A549 (cell line): ENCODE results near the gene TSPAN18. TPM values are rescaled to one million over a fixed set of nuclear protein-coding genes. Genes with fewer than 3 reads are reported as not detected.

Source experiments
- ATAC-seq, 2 experiments: fragments of 200-7000 bp in 1 of 2; fragments of >200 bp in 1 of 2; cut with Nextera tagmentation in 1 of 2; cut with Tn5 transposase in 1 of 2; 3 replicates each; pipeline versions ENCODE4 v1.8.0 to v1.9.1; 2018 to 2020; ENCODE audit warnings: mild to moderate bottlenecking in 1 of 2, moderate library complexity in 1 of 2
- CTCF ChIA-PET: fragments of 300-600 bp; sonication (Branson Sonifier 250); formaldehyde crosslinking; extraction: SDS; loops from one replicate; lab custom pipeline; 2021; ENCODE audit warnings: antibody characterized with exemption, inconsistent platforms; lab: Yijun Ruan, JAX
- POLR2A ChIA-PET: fragments of 350-600 bp; formaldehyde crosslinking; extraction: SDS; loops from one replicate; lab custom pipeline; 2021; ENCODE audit warnings: antibody characterized with exemption, inconsistent platforms; lab: Yijun Ruan, JAX
- DNase-seq, 2 experiments: peaks; one replicate each; pipeline versions ENCODE4 v3.0.0 to v3.0.0-alpha.2; 2011 to 2016; ENCODE audit warnings: low read depth in 1 of 2, low spot score in 1 of 2
- FAIRE-seq: peaks from 2 replicates; lab custom pipeline; 2011; peaks lifted over from hg19 to GRCh38; lab: Jason Lieb, UNC
- H3K27ac ChIP-seq, 2 experiments: fragments of >200 bp; sonication (Bioruptor Twin); formaldehyde crosslinking; 3 replicates each; pipeline ENCODE4 v1.5.1; 2016 to 2017
- H3K4me1 ChIP-seq: fragments of >200 bp; sonication (Bioruptor Twin); formaldehyde crosslinking; 3 replicates; pipeline ENCODE4 v1.6.1; 2016
- H3K4me2 ChIP-seq: fragments of >200 bp; sonication (Bioruptor Twin); formaldehyde crosslinking; 3 replicates; pipeline ENCODE4 v1.6.1; 2016
- H3K4me3 ChIP-seq: fragments of >200 bp; sonication (Bioruptor Twin); formaldehyde crosslinking; 3 replicates; pipeline ENCODE4 v1.5.1; 2016
- H3K9me3 ChIP-seq: fragments of >200 bp; sonication (Bioruptor Twin); formaldehyde crosslinking; 3 replicates; pipeline ENCODE4 v1.6.1; 2016
- CHD2 ChIP-seq: fragments of 150-350 bp; IDR thresholded peaks from 2 replicates; pipeline ENCODE4 v1.6.1; 2014; ENCODE audit warnings: low read length; ENCODE audit not compliant: partially characterized antibody
- EP300 ChIP-seq, 2 experiments: fragments of >200 bp; sonication (Bioruptor Twin); formaldehyde crosslinking; IDR thresholded peaks; 2 replicates in 1 of 2; 3 replicates in 1 of 2; pipeline ENCODE4 v1.6.1; 2016 to 2017
- ESRRA ChIP-seq: fragments of 150-350 bp; IDR thresholded peaks from 2 replicates; pipeline ENCODE4 v1.6.1; 2014; ENCODE audit warnings: mild to moderate bottlenecking, low read length, borderline replicate concordance
- FOSB ChIP-seq: fragments of 250-450 bp; sonication (Bioruptor Pico); IDR thresholded peaks from 2 replicates; pipeline ENCODE4 v1.5.0; 2020; ENCODE audit warnings: mild to moderate bottlenecking, moderate library complexity
- FOSL2 ChIP-seq, 2 experiments: fragments of 450-650 bp in 1 of 2; fragments of >200 bp in 1 of 2; sonication (Bioruptor Twin) in 1 of 2; formaldehyde crosslinking; IDR thresholded peaks; 2 replicates each; pipeline versions ENCODE4 v1.5.0 to v1.6.1; 2016 to 2020; ENCODE audit warnings: mild to moderate bottlenecking in 1 of 2, moderate library complexity in 1 of 2
- FOXS1 ChIP-seq: fragments of 250-450 bp; sonication (Bioruptor Pico); IDR thresholded peaks from 2 replicates; pipeline ENCODE4 v1.5.0; 2020; ENCODE audit warnings: mild to moderate bottlenecking, moderate library complexity
- HOXA7 ChIP-seq: fragments of 250-450 bp; sonication (Bioruptor Pico); IDR thresholded peaks from 2 replicates; pipeline ENCODE4 v1.5.0; 2020; ENCODE audit warnings: mild to moderate bottlenecking, moderate library complexity
- HOXB13 ChIP-seq: fragments of 250-450 bp; sonication (Bioruptor Pico); IDR thresholded peaks from 2 replicates; pipeline ENCODE4 v1.5.0; 2020; ENCODE audit warnings: low read depth, mild to moderate bottlenecking, moderate library complexity
- JUN ChIP-seq, 2 experiments: fragments of >200 bp; sonication (Bioruptor Twin); formaldehyde crosslinking; IDR thresholded peaks; 2 replicates in 1 of 2; 3 replicates in 1 of 2; pipeline ENCODE4 v1.6.1; 2016 to 2017
- JUNB ChIP-seq: fragments of >200 bp; sonication (Bioruptor Twin); formaldehyde crosslinking; IDR thresholded peaks from 2 replicates; pipeline ENCODE4 v1.6.1; 2016
- KDM5A ChIP-seq: fragments of 200-600 bp; sonication (generic); IDR thresholded peaks from 2 replicates; pipeline ENCODE4 v1.6.1; 2016; ENCODE audit warnings: antibody characterized with exemption, mild to moderate bottlenecking
- MAFK ChIP-seq: fragments of 450-650 bp; IDR thresholded peaks from 2 replicates; pipeline ENCODE4 v1.6.1; 2014; ENCODE audit not compliant: partially characterized antibody
- MAZ ChIP-seq: fragments of 150-350 bp; IDR thresholded peaks from 2 replicates; pipeline ENCODE4 v1.6.1; 2014; ENCODE audit warnings: antibody characterized with exemption, low read depth, low read length, borderline replicate concordance
- NPAS2 ChIP-seq: fragments of 250-450 bp; sonication (Bioruptor Pico); IDR thresholded peaks from 2 replicates; pipeline ENCODE4 v1.8.0; 2022; ENCODE audit warnings: mild to moderate bottlenecking, moderate library complexity, borderline replicate concordance
- POLR2AphosphoS2 ChIP-seq: conservative IDR thresholded peaks from 2 replicates; pipeline ENCODE4 v1.6.1; 2012; ENCODE audit warnings: low read length, improper control_type of control experiment, inconsistent platforms
- SREBF2 ChIP-seq: fragments of 450-650 bp; IDR thresholded peaks from 2 replicates; pipeline ENCODE4 v1.6.1; 2014; ENCODE audit warnings: mild to moderate bottlenecking, moderate library complexity
- TFCP2L1 ChIP-seq: fragments of 250-450 bp; sonication (Bioruptor Pico); IDR thresholded peaks from 2 replicates; pipeline ENCODE4 v1.5.0; 2021; ENCODE audit warnings: mild to moderate bottlenecking
- USF2 ChIP-seq: fragments of 450-650 bp; IDR thresholded peaks from 2 replicates; pipeline ENCODE4 v1.6.1; 2014; ENCODE audit warnings: antibody characterized with exemption
- WGBS: methylation state at CpG from one replicate; pipeline ENCODE4 v1.1.6; 2017; ENCODE audit errors: missing lambda C conversion rate; 5-methylcytosine and 5-hydroxymethylcytosine counted together
- polyA plus RNA-seq, 4 experiments: library from polyadenylated mRNA; depleted of rRNA in 3 of 4; stranded (reverse); fragments of >200 nt; fragmentation: RNase III in 1 of 4; extraction: RNeasy Plus Mini Kit Qiagen cat#74134 plus additional on column Dnase treatment in 1 of 4; gene quantifications; 2 replicates in 3 of 4; 3 replicates in 1 of 4; pipeline ENCODE4 v1.2.3, GENCODE V29; 2011 to 2017
- TF ChIP-seq, protein P1 (sequence below): fragments of >200 bp; sonication (Bioruptor Twin); formaldehyde crosslinking; IDR thresholded peaks from 3 replicates; pipeline ENCODE4 v1.6.1; 2016
- TF ChIP-seq, protein P2 (sequence below): fragments of >200 bp; sonication (Bioruptor Twin); formaldehyde crosslinking; IDR thresholded peaks from 3 replicates; pipeline ENCODE4 v1.5.1; 2016

TSPAN18 gene
- polyA plus RNA-seq, 2 of the 4 experiments (the other 2 are of a cell fraction) = 0.81 to 4.5 TPM

GRCh38 chr11:44878711-44879110 lies 151.9 kb downstream of the TSPAN18 start (continued):
- TF ChIP-seq FOXS1 (CRISPR knock-in tag) (no peak), NPAS2 (CRISPR knock-in tag) (no peak), MAZ (no peak), TFCP2L1 (CRISPR knock-in tag) (no peak), SREBF2 (no peak), KDM5A (no peak), FOSL2 (IDR thresholded peaks at IDR 0.05) (no peak), FOSL2 (CRISPR knock-in tag; IDR thresholded peaks at IDR 0.05) (no peak), HOXB13 (CRISPR knock-in tag) (no peak), JUN (IDR thresholded peaks at IDR 0.05) (no peak)
- TF ChIP-seq, protein P1, sequence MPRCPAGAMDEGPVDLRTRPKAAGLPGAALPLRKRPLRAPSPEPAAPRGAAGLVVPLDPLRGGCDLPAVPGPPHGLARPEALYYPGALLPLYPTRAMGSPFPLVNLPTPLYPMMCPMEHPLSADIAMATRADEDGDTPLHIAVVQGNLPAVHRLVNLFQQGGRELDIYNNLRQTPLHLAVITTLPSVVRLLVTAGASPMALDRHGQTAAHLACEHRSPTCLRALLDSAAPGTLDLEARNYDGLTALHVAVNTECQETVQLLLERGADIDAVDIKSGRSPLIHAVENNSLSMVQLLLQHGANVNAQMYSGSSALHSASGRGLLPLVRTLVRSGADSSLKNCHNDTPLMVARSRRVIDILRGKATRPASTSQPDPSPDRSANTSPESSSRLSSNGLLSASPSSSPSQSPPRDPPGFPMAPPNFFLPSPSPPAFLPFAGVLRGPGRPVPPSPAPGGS = no peak

DNA sequence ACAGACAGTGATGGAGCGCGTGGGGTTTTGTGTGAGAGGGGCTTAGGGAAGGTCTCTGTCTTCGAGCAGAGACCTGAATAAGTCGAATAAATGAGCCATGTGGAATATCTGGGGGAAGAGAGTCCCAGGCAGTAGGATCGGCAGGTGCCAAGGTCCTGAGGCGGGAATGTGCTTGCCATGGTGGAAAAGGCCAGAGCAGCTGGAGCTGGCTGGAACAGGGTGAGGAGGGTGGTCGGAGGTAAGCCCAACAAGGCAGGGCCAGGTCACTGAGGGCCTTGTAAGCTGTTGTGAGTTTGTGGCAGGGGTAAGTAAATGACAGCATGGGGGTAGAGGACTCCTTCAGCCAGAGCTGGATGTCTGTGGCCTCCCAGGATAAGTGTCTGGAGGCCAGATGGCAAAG lies 152.7 kb downstream of the TSPAN18 start:
- Histone ChIP-seq H3K9me3 (no peaks in the 10 kb centered on the region), H3K4me1 (peaks cover 7% of the 10 kb centered on the region; the same call in 1 of the 3 replicates), H3K27ac (no peak overlapping the region), H3K4me3 (no peak overlapping the region), H3K4me2 (no peak overlapping the region)
- WGBS = 70% methylated on average over 7 of the region's 7 CpGs
- FAIRE-seq = no peak
- ATAC-seq = no peak
- ChIA-PET POLR2A (no interaction called here), CTCF (interaction anchor here (1.1 to 1.6 kb wide), 2 partner anchors 14 to 262 kb away, joined by 4 read pairs; no protein-coding TSS in a partner anchor)
- DNase-seq = no peak
- no peak for TF ChIP-seq FOSB (CRISPR knock-in tag)
- no peak for TF ChIP-seq CHD2
- TF ChIP-seq, protein P2, sequence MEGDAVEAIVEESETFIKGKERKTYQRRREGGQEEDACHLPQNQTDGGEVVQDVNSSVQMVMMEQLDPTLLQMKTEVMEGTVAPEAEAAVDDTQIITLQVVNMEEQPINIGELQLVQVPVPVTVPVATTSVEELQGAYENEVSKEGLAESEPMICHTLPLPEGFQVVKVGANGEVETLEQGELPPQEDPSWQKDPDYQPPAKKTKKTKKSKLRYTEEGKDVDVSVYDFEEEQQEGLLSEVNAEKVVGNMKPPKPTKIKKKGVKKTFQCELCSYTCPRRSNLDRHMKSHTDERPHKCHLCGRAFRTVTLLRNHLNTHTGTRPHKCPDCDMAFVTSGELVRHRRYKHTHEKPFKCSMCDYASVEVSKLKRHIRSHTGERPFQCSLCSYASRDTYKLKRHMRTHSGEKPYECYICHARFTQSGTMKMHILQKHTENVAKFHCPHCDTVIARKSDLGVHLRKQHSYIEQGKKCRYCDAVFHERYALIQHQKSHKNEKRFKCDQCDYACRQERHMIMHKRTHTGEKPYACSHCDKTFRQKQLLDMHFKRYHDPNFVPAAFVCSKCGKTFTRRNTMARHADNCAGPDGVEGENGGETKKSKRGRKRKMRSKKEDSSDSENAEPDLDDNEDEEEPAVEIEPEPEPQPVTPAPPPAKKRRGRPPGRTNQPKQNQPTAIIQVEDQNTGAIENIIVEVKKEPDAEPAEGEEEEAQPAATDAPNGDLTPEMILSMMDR = no peak
- no peak for TF ChIP-seq POLR2AphosphoS2
- TF ChIP-seq HOXB13 (CRISPR knock-in tag) = no peak

DNA sequence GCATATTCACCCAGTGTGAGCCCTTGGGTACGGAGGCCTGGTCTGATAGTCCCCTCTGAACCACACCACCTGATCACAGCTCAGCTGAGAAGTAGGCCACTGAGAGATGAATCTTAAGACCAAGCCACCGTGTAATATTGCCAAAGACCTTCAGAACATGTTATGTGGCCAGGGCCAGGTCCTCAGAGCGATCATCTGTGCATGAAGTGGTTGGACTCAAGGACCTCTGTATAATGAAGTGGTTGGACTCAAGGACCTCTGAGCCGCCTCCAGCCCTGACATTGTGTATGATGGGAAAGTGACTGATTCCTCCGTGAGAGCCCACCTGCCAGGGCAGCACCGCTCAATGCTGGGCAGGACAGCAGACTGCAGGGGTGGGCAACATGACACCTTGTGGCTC lies 153.7 kb downstream of the TSPAN18 start:
- WGBS = 55% methylated on average over 4 of the region's 6 CpGs

GRCh38 chr11:44880953-44881352 lies 154.2 kb downstream of the TSPAN18 start:
- ATAC-seq = no peak
- no peak overlapping the region for H3K27ac ChIP-seq
- CTCF ChIA-PET = interaction anchor here (0.7 to 2.7 kb wide), 3 partner anchors 14 to 324 kb away, joined by 3 to 18 read pairs (median 4); no protein-coding TSS in a partner anchor
- TF ChIP-seq ESRRA = peak; percentile 60; the same call in 1 of the 2 replicates
- no peak for TF ChIP-seq HOXA7 (CRISPR knock-in tag)
- TF ChIP-seq USF2 = no peak
- TF ChIP-seq MAFK = no peak
- TF ChIP-seq EP300 (IDR thresholded peaks at IDR 0.05) = no peak
- no peak for TF ChIP-seq JUNB
- H3K4me2 ChIP-seq = no peak overlapping the region
- no peak overlapping the region for H3K4me3 ChIP-seq
- DNase-seq = no peak
- 63% methylated on average over 4 of the region's 4 CpGs for WGBS
- POLR2A ChIA-PET = no interaction called here
- peaks cover 7% of the 10 kb centered on the region; the same call in 1 of the 3 replicates for H3K4me1 ChIP-seq
- no peak for FAIRE-seq
- H3K9me3 ChIP-seq = no peaks in the 10 kb centered on the region

More for the DNA sequence above, 153.7 kb downstream of the TSPAN18 start:
- FAIRE-seq (no peak), ATAC-seq (no peak), DNase-seq (no peak)
- Histone ChIP-seq H3K27ac (no peak overlapping the region), H3K4me2 (no peak overlapping the region), H3K4me1 (peaks cover 7% of the 10 kb centered on the region; the same call in 1 of the 3 replicates), H3K9me3 (no peaks in the 10 kb centered on the region), H3K4me3 (no peak overlapping the region)
- ChIA-PET POLR2A (no interaction called here), CTCF (interaction anchor here (0.7 to 1.1 kb wide), 3 partner anchors 13 to 323 kb away, joined by 3 to 4 read pairs (median 4); no protein-coding TSS in a partner anchor)
- TF ChIP-seq FOSL2 (IDR thresholded peaks at IDR 0.05) (no peak), FOSL2 (CRISPR knock-in tag; IDR thresholded peaks at IDR 0.05) (no peak)
